Endothelial cell (in vitro differentiated cells): Measurements from ENCODE around the gene NIP7. TPM values are rescaled to one million over a fixed set of nuclear protein-coding genes. Genes with fewer than 3 reads are reported as not detected.
"Not testable (repeated sequence)": the region's sequence is repeated elsewhere in the genome, so short reads cannot be mapped to it uniquely, and the experiment has no call there.

Source experiments
- DNase-seq: peaks from one replicate; pipeline ENCODE4 v3.0.0; 2021; ENCODE audit warnings: low spot score
- H3K27ac Mint-ChIP-seq: one replicate; pipeline ENCODE4 v1.8.0; 2021; ENCODE audit warnings: mixed read lengths, inconsistent platforms; ENCODE audit not compliant: unreplicated experiment
- H3K27me3 Mint-ChIP-seq: one replicate; pipeline ENCODE4 v1.8.0; 2021; ENCODE audit warnings: mild to moderate bottlenecking, moderate library complexity, mixed read lengths, inconsistent platforms; ENCODE audit not compliant: unreplicated experiment
- H3K36me3 Mint-ChIP-seq: one replicate; pipeline ENCODE4 v1.8.0; 2021; ENCODE audit warnings: mild to moderate bottlenecking, low read depth, mixed read lengths, inconsistent platforms; ENCODE audit not compliant: unreplicated experiment
- H3K4me1 Mint-ChIP-seq: one replicate; pipeline ENCODE4 v1.8.0; 2021; ENCODE audit warnings: mild to moderate bottlenecking, mixed read lengths, inconsistent platforms; ENCODE audit not compliant: unreplicated experiment
- H3K4me3 Mint-ChIP-seq: one replicate; pipeline ENCODE4 v1.8.0; 2021; ENCODE audit warnings: mild to moderate bottlenecking, mixed read lengths, inconsistent platforms; ENCODE audit not compliant: unreplicated experiment
- H3K9me3 Mint-ChIP-seq: one replicate; pipeline ENCODE4 v1.8.0; 2021; ENCODE audit warnings: mixed read lengths, inconsistent platforms; ENCODE audit not compliant: unreplicated experiment
- total RNA-seq: library from RNA; stranded (reverse); fragmentation: NEBNext Ultra II Directional; extraction: Animal tissue kit (Norgen Biotek cat#: 25700); gene quantifications from one replicate; pipeline ENCODE4 v1.2.1, GENCODE V29; 2021; ENCODE audit not compliant: unreplicated experiment
- TF ChIP-seq, protein P1 (sequence below): fragments of 200-600 bp; sonication (generic); IDR thresholded peaks from one replicate; pipeline ENCODE4 v1.5.0; 2021; ENCODE audit warnings: antibody characterized with exemption; ENCODE audit not compliant: unreplicated experiment

NIP7 gene
- total RNA-seq, 1 donor from 2014 or later: 34.4 TPM

DNA sequence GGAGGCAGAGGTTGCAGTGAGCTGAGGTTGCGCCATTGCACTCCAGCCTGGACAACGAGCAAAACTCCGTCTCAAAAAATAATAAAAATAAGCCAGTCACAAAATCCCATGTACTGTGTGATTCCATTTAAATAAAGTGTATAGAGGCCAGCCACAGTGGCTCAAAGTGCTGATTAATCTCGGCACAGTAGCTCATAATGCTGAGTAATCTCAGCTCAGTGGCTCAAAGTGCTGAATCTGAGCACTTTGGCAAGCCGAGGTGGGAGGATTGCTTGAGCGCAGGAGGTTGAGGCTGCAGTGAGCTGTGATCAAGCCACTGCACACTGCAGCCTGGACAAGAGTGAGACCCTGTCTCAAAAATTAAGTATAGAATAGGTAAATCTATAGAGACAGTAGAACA is 7.1 kb downstream of the NIP7 start:
- Mint-ChIP-seq H3K4me1 (peaks cover under 1% of the 10 kb centered on the region), H3K36me3 (peaks cover 6% of the 10 kb centered on the region), H3K27ac (no peak overlapping the region), H3K27me3 (peaks cover 2% of the 10 kb centered on the region), H3K4me3 (no peak overlapping the region), H3K9me3 (no peaks in the 10 kb centered on the region)
- DNase-seq: no peak
- TF ChIP-seq, protein P1, sequence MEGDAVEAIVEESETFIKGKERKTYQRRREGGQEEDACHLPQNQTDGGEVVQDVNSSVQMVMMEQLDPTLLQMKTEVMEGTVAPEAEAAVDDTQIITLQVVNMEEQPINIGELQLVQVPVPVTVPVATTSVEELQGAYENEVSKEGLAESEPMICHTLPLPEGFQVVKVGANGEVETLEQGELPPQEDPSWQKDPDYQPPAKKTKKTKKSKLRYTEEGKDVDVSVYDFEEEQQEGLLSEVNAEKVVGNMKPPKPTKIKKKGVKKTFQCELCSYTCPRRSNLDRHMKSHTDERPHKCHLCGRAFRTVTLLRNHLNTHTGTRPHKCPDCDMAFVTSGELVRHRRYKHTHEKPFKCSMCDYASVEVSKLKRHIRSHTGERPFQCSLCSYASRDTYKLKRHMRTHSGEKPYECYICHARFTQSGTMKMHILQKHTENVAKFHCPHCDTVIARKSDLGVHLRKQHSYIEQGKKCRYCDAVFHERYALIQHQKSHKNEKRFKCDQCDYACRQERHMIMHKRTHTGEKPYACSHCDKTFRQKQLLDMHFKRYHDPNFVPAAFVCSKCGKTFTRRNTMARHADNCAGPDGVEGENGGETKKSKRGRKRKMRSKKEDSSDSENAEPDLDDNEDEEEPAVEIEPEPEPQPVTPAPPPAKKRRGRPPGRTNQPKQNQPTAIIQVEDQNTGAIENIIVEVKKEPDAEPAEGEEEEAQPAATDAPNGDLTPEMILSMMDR: no peak

DNA sequence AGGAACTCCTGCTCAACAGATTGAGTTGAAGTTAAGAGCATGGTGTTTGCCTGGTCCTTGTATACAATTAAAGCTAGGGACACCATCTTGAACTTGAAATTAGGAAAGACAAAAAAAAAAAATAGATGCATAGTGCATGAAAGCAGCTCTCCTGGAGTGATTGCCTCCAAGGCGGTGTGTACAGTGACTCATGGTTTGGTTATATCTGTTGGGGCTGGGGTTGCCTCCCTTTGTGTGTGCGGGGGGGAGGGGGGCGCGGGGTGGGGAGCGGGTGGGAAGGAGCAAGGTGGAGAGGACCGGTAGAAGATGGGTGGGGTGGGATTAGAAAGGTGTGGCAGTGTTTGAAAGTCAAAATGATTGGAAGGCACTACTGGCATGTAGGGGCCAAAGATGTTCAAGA is 8.7 kb downstream of the NIP7 start:
- no peak overlapping the region for H3K27ac Mint-ChIP-seq
- peaks cover 2% of the 10 kb centered on the region for H3K27me3 Mint-ChIP-seq
- TF ChIP-seq, protein P1: no peak
- no peak overlapping the region for H3K4me3 Mint-ChIP-seq
- DNase-seq: no peak
- no peaks in the 10 kb centered on the region for H3K4me1 Mint-ChIP-seq
- H3K36me3 Mint-ChIP-seq: peaks cover 3% of the 10 kb centered on the region
- no peaks in the 10 kb centered on the region for H3K9me3 Mint-ChIP-seq

DNA sequence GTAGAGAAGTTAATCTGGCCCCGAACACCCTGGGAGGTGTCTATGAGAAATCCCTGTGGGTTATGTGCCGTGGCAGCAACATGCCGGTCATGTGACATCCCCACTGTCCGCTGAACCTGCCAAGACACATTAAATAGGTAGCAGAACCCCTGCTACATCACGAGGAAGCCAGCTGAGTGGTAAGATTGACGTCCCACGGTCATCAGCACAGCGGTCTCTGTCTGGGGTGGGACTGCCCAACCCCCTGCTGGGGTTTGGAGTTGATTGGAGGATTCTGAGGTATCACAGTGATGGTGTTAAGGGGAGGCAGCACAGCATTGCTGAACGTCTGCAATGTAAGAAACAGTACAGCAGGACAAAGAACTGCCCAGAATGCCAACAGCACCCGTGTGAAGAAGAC is 10.0 kb downstream of the NIP7 start:
- TF ChIP-seq, protein P1: no peak
- Mint-ChIP-seq H3K4me1 (no peaks in the 10 kb centered on the region), H3K36me3 (no peaks in the 10 kb centered on the region), H3K27me3 (peaks cover 2% of the 10 kb centered on the region), H3K27ac (no peak overlapping the region), H3K4me3 (no peak overlapping the region), H3K9me3 (no peaks in the 10 kb centered on the region)
- DNase-seq: no peak

DNA sequence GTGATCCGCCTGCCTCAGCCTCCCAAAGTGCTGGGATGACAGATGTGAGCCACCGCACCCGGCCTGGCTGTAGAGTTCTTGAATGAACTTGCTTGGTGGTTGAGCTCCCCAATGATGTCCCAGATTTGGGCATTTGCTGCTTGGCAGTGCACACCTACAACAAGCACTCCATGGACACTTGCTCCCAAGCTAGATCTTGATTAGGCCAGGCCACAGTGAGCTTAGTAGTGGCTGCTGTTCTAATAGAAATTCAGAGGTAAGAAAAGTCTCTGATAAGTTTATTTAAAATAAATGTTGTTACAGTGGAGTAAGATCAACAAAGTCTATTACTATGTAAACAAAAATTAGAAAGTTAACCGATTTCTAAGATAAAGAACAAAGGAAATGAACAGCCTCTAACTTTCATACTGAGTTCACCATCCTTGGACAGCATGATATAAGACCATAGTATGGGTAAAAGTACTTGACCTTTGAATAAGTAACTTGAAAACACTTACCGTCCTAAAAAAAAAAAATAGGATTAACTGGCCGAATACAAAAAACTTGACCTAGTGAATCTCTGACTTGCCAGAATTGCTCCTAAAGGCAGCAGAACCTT is 11.1 kb downstream of the NIP7 start:
- Mint-ChIP-seq H3K36me3 (peaks cover 3% of the 10 kb centered on the region), H3K27ac (no peak overlapping the region), H3K4me1 (no peaks in the 10 kb centered on the region), H3K4me3 (no peak overlapping the region), H3K9me3 (no peaks in the 10 kb centered on the region), H3K27me3 (peaks cover 2% of the 10 kb centered on the region)
- no peak for DNase-seq
- TF ChIP-seq, protein P1: no peak

DNA sequence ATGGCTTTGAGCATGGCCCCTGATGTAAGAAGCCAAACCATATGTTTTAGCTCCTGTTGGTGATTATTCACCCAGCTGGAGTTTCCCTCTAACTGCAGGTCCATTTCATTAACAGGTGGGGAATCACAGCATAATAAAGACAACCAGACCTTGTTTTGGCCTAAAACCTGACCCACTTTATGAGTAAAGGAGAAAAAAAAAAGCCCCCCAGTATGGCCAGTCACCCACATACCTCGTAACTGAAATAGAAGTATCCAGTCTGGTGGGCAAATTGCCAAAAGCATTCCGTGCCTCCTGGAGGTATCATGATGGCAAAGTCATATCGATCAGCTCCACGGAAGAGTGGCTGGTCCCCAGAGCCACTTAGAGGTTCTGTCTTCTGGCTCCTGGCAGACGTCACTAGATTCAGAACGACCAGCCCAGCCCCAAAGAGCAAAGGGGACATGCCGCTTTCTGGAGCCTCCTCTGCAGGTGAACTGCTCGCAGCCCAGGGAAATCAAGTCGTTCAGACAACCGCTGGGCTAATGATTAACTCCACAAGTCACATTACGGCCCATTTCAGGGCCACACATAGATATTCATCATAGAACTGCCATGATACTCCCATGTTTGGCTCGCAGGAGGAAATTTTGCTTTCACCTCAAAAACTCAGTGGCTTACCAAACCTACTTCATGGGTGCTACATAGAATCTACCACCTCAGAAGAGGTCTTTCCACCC is 11.9 kb downstream of the NIP7 start, which contains the start of gene TMED6:
TSS of gene TMED6 (minus strand) at position 478 of the 719 bp plus-strand sequence. CDS start at position 445, 33 bp downstream.
- H3K36me3 Mint-ChIP-seq: peaks cover 8% of the 10 kb centered on the region
- H3K4me1 Mint-ChIP-seq: no peaks in the 10 kb centered on the region
- peaks cover 2% of the 10 kb centered on the region for H3K27me3 Mint-ChIP-seq
- H3K9me3 Mint-ChIP-seq: no peaks in the 10 kb centered on the region
- H3K27ac Mint-ChIP-seq: no peak within 1 kb of the TSS
- H3K4me3 Mint-ChIP-seq: no peak within 1 kb of the TSS
- no peak for DNase-seq
- TF ChIP-seq, protein P1: no peak

DNA sequence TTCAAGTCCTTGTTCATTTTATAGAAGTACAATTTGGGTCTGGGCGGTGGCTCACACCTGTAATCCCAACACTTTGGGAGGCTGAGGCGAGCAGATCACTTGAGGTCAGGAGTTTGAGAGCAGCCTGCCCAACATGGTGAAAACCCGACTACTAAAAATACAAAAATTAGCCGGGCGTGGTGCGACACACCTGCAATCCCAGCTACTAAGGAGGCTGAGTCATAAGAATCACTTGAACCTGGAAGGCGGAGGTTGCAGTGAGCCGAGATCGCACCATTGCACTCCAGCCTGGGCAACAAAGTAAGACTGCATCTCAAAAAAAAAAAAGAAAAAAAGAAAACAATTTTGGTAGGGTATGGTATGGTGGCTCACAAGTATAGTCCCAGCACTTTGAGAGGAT is 20.5 kb downstream of the NIP7 start:
- not testable (repeated sequence) for H3K27me3 Mint-ChIP-seq, DNase-seq

More for the DNA sequence above, 20.5 kb downstream of the NIP7 start:
- peaks cover 32% of the 10 kb centered on the region for H3K36me3 Mint-ChIP-seq
- H3K4me1 Mint-ChIP-seq, H3K9me3 Mint-ChIP-seq, H3K27ac Mint-ChIP-seq, H3K4me3 Mint-ChIP-seq: not testable (repeated sequence)
